H1 (cell line): ENCODE data around the gene CYB561D2. TPM values are rescaled to one million over a fixed set of nuclear protein-coding genes. Genes with fewer than 3 reads are reported as not detected.

Source experiments
- CTCF ChIA-PET: fragments of 300-600 bp; sonication (Branson Sonifier 250); formaldehyde crosslinking; loops from one replicate; lab custom pipeline; 2021; ENCODE audit not compliant: partially characterized antibody; lab: Charles Lee
- POLR2A ChIA-PET: fragments of 300-600 bp; sonication (Branson Sonifier 250); formaldehyde crosslinking; loops from one replicate; lab custom pipeline; 2021; ENCODE audit warnings: inconsistent platforms; ENCODE audit not compliant: partially characterized antibody; lab: Charles Lee
- DNase-seq, 2 experiments: peaks; one replicate each; pipeline versions ENCODE4 v3.0.0 to v3.0.0-alpha.2; 2010 to 2022; ENCODE audit warnings: low spot score in 2 of 2, low read depth in 1 of 2, mixed read lengths in 1 of 2
- FAIRE-seq: peaks from 2 replicates; lab custom pipeline; 2011; peaks lifted over from hg19 to GRCh38; lab: Jason Lieb, UNC
- H2AFZ ChIP-seq: 2 replicates; pipeline ENCODE4 v1.8.1; 2012; ENCODE audit warnings: low read length, inconsistent platforms
- H2AK5ac ChIP-seq: 2 replicates; pipeline ENCODE4 v1.6.1; 2013; ENCODE audit warnings: low read depth, low read length
- H2BK120ac ChIP-seq: replicated peaks from 2 replicates; pipeline ENCODE3; 2013; ENCODE audit warnings: low read depth, low read length, inconsistent platforms
- H2BK12ac ChIP-seq: 2 replicates; pipeline ENCODE4 v1.6.1; 2013; ENCODE audit warnings: low read depth, low read length
- H2BK15ac ChIP-seq: 2 replicates; pipeline ENCODE4 v1.6.1; 2013; ENCODE audit warnings: low read length
- H2BK20ac ChIP-seq: 2 replicates; pipeline ENCODE4 v1.6.1; 2013; ENCODE audit warnings: low read length
- H2BK5ac ChIP-seq: 2 replicates; pipeline ENCODE4 v1.6.1; 2013; ENCODE audit warnings: low read depth, low read length
- H3K14ac ChIP-seq: 2 replicates; pipeline ENCODE4 v1.6.1; 2013; ENCODE audit warnings: inconsistent platforms; ENCODE audit not compliant: insufficient read length
- H3K18ac ChIP-seq: 2 replicates; pipeline ENCODE4 v1.6.1; 2013; ENCODE audit warnings: low read length; ENCODE audit errors: extremely low read depth
- H3K23ac ChIP-seq: 2 replicates; pipeline ENCODE4 v1.6.1; 2013; ENCODE audit warnings: inconsistent platforms; ENCODE audit not compliant: insufficient read length
- H3K23me2 ChIP-seq: 2 replicates; pipeline ENCODE4 v1.6.1; 2013; ENCODE audit warnings: low read depth, low read length
- H3K27ac ChIP-seq: 2 replicates; pipeline ENCODE4 v1.6.1; 2011; ENCODE audit warnings: low read depth, low read length, inconsistent platforms
- H3K27me3 ChIP-seq, 4 experiments: replicated peaks in 1 of 4; 1 replicate in 1 of 4; 2 replicates in 3 of 4; pipeline versions ENCODE4 v1.6.1 to v1.8.1; 2011 to 2013; ENCODE audit warnings: low read length in 3 of 4, mild to moderate bottlenecking in 3 of 4, inconsistent platforms in 2 of 4, mixed read lengths in 2 of 4, moderate library complexity in 1 of 4; ENCODE audit not compliant: control insufficient read depth in 3 of 4, insufficient read depth in 3 of 4; ENCODE audit errors: extremely low read depth in 1 of 4
- H3K36me3 ChIP-seq, 4 experiments: 2 replicates each; pipeline versions ENCODE4 v1.6.1 to v1.8.1; 2011 to 2013; ENCODE audit warnings: mild to moderate bottlenecking in 4 of 4, low read length in 3 of 4, moderate library complexity in 2 of 4, control low read depth in 1 of 4, inconsistent platforms in 1 of 4; ENCODE audit not compliant: insufficient read depth in 4 of 4, control insufficient read depth in 2 of 4
- H3K4ac ChIP-seq: replicated peaks from 2 replicates; pipeline ENCODE3; 2013; ENCODE audit warnings: low read length, low read depth, mixed read lengths, inconsistent platforms; ENCODE audit not compliant: insufficient read length
- H3K4me1 ChIP-seq, 4 experiments: replicated peaks in 1 of 4; 1 replicate in 1 of 4; 2 replicates in 3 of 4; pipeline versions ENCODE4 v1.6.1 to v1.8.1; 2011 to 2013; ENCODE audit warnings: low read length in 3 of 4, inconsistent platforms in 2 of 4, mixed read lengths in 1 of 4; ENCODE audit not compliant: insufficient read depth in 4 of 4, control insufficient read depth in 3 of 4
- H3K4me2 ChIP-seq, 2 experiments: 2 replicates each; pipeline versions ENCODE4 v1.6.1 to v1.8.1; 2011 to 2013; ENCODE audit warnings: low read depth in 2 of 2, low read length in 2 of 2, control low read depth in 1 of 2, inconsistent platforms in 1 of 2, mild to moderate bottlenecking in 1 of 2; ENCODE audit not compliant: insufficient read depth in 1 of 2
- H3K4me3 ChIP-seq, 4 experiments: fragments of 200-600, 300-600 bp in 1 of 4; sonication (generic), shearing (Covaris generic), sonication (Bioruptor Twin) in 1 of 4; 2 replicates each; pipeline versions ENCODE4 v1.5.1 to v1.8.1; 2011 to 2016; ENCODE audit warnings: low read length in 4 of 4, low read depth in 3 of 4, control low read depth in 2 of 4, inconsistent platforms in 2 of 4, mild to moderate bottlenecking in 2 of 4, mixed read lengths in 1 of 4, moderate library complexity in 1 of 4; ENCODE audit not compliant: insufficient read depth in 2 of 4; ENCODE audit errors: extremely low read depth in 1 of 4
- H3K56ac ChIP-seq: replicated peaks from 2 replicates; pipeline ENCODE3; 2013; ENCODE audit warnings: low read depth, mild to moderate bottlenecking, mixed read lengths, low read length, inconsistent platforms; ENCODE audit not compliant: insufficient read length
- H3K79me1 ChIP-seq: 2 replicates; pipeline ENCODE4 v1.6.1; 2013; ENCODE audit warnings: low read depth, low read length, control low read depth
- H3K79me2 ChIP-seq, 2 experiments: 2 replicates each; pipeline versions ENCODE4 v1.6.1 to v1.8.1; 2012 to 2013; ENCODE audit warnings: low read length in 2 of 2, mild to moderate bottlenecking in 2 of 2, inconsistent platforms in 1 of 2; ENCODE audit not compliant: insufficient read depth in 2 of 2, control insufficient read depth in 1 of 2
- H3K9ac ChIP-seq, 4 experiments: replicated peaks in 1 of 4; 1 replicate in 1 of 4; 2 replicates in 3 of 4; pipeline versions ENCODE4 v1.6.1 to v1.8.1; 2011 to 2013; ENCODE audit warnings: low read depth in 3 of 4, low read length in 3 of 4, control low read depth in 2 of 4, mild to moderate bottlenecking in 2 of 4, moderate library complexity in 2 of 4, inconsistent platforms in 1 of 4; ENCODE audit errors: extremely low read depth in 1 of 4
- H3K9me3 ChIP-seq, 2 experiments: 2 replicates each; pipeline versions ENCODE4 v1.6.1 to v1.8.1; 2012 to 2013; ENCODE audit warnings: mild to moderate bottlenecking in 2 of 2, moderate library complexity in 2 of 2, control low read depth in 1 of 2, inconsistent platforms in 1 of 2, low read depth in 1 of 2, low read length in 1 of 2, mixed read lengths in 1 of 2; ENCODE audit not compliant: insufficient read depth in 2 of 2
- H4K20me1 ChIP-seq, 2 experiments: replicated peaks in 1 of 2; 2 replicates each; pipeline versions ENCODE3 to v1.8.1; 2011 to 2013; ENCODE audit warnings: inconsistent platforms in 2 of 2, low read length in 2 of 2, mild to moderate bottlenecking in 1 of 2; ENCODE audit not compliant: insufficient read depth in 2 of 2, control insufficient read depth in 1 of 2
- H4K5ac ChIP-seq: 2 replicates; pipeline ENCODE4 v1.6.1; 2013; ENCODE audit warnings: low read length, low read depth, mixed read lengths, inconsistent platforms; ENCODE audit not compliant: insufficient read length
- H4K8ac ChIP-seq: 2 replicates; pipeline ENCODE4 v1.8.0; 2013; ENCODE audit warnings: mild to moderate bottlenecking, moderate library complexity, low read length, inconsistent platforms; ENCODE audit not compliant: insufficient read depth; ENCODE audit errors: extremely low read depth
- H4K91ac ChIP-seq: replicated peaks from 2 replicates; pipeline ENCODE3; 2013; ENCODE audit warnings: low read length, mixed read lengths, inconsistent platforms; ENCODE audit not compliant: insufficient read length
- BRCA1 ChIP-seq: IDR thresholded peaks from 2 replicates; pipeline ENCODE4 v1.6.1; 2012; ENCODE audit warnings: low read depth, low read length, improper control_type of control experiment
- CTBP2 ChIP-seq: IDR thresholded peaks from 2 replicates; pipeline ENCODE4 v1.7.0; 2011; ENCODE audit warnings: borderline replicate concordance, mild to moderate bottlenecking, moderate library complexity, mixed read lengths, low read length; ENCODE audit not compliant: insufficient read depth, insufficient read length
- CTCF ChIP-seq, 3 experiments: IDR thresholded peaks; 1 replicate in 2 of 3; 2 replicates in 1 of 3; pipeline versions ENCODE4 v1.5.1 to v1.6.1; 2011; ENCODE audit warnings: low read length in 3 of 3, mild to moderate bottlenecking in 3 of 3, inconsistent platforms in 2 of 3, low read depth in 1 of 3, moderate library complexity in 1 of 3; ENCODE audit not compliant: insufficient read depth in 1 of 3; ENCODE audit errors: control extremely low read depth in 1 of 3
- HDAC2 ChIP-seq, 2 experiments: fragments of 300-600 bp in 1 of 2; sonication (generic) in 1 of 2; IDR thresholded peaks; 2 replicates each; pipeline ENCODE4 v1.6.1; 2011 to 2012; ENCODE audit warnings: low read depth in 2 of 2, low read length in 2 of 2, mild to moderate bottlenecking in 2 of 2, moderate library complexity in 2 of 2, borderline replicate concordance in 1 of 2, inconsistent platforms in 1 of 2
- HDAC6 ChIP-seq: IDR thresholded peaks from one replicate; pipeline ENCODE4 v1.7.1; 2012; ENCODE audit warnings: low read depth, mild to moderate bottlenecking, inconsistent platforms, low read length, moderate library complexity
- JUN ChIP-seq: IDR thresholded peaks from 2 replicates; pipeline ENCODE4 v1.6.1; 2011; ENCODE audit warnings: low read depth, mild to moderate bottlenecking, improper control_type of control experiment, low read length
- NANOG ChIP-seq: IDR thresholded peaks from 2 replicates; pipeline ENCODE4 v1.6.1; 2011; ENCODE audit warnings: low read length, low read depth, mild to moderate bottlenecking, inconsistent platforms; ENCODE audit not compliant: insufficient read depth, poor library complexity, severe bottlenecking
- RAD21 ChIP-seq, 2 experiments: IDR thresholded peaks in 1 of 2; conservative IDR thresholded peaks in 1 of 2; 2 replicates each; pipeline ENCODE4 v1.6.1; 2011; ENCODE audit warnings: low read depth in 2 of 2, low read length in 2 of 2, improper control_type of control experiment in 1 of 2, inconsistent platforms in 1 of 2, mild to moderate bottlenecking in 1 of 2, moderate library complexity in 1 of 2
- TCF12 ChIP-seq: IDR thresholded peaks from 2 replicates; pipeline ENCODE4 v1.6.1; 2011; ENCODE audit warnings: low read depth, mild to moderate bottlenecking, low read length
- WGBS, 2 experiments: shearing (Covaris generic) in 1 of 2; methylation state at CpG; one replicate each; pipeline versions ENCODE4 v1.1.6 to v1.1.7; 2013 to 2015; ENCODE audit warnings: low lambda C conversion rate in 2 of 2, mixed read lengths in 2 of 2, inconsistent platforms in 1 of 2, low coverage in 1 of 2, missing lambda C conversion rate in 1 of 2; ENCODE audit not compliant: insufficient replicate concordance in 2 of 2, insufficient coverage in 1 of 2, insufficient read length in 1 of 2; ENCODE audit errors: extremely low coverage in 1 of 2, missing lambda C conversion rate in 1 of 2; 5-methylcytosine and 5-hydroxymethylcytosine counted together
- polyA plus RNA-seq, 7 experiments: library from polyadenylated mRNA; depleted of rRNA in 3 of 7; stranded (reverse) in 5 of 7; unstranded in 2 of 7; fragments of >200 nt in 5 of 7; fragments of 200-250 nt in 2 of 7; gene quantifications; 1 replicate in 5 of 7; 2 replicates in 1 of 7; 4 replicates in 1 of 7; pipeline versions ENCODE4 v1.2.1 to v1.2.3, GENCODE V29; 2011 to 2013; ENCODE audit warnings: missing spikeins in 2 of 7, mixed read lengths in 2 of 7
- total RNA-seq: library from RNA; stranded (reverse); fragmentation: NEBNext Ultra II Directional; extraction: Animal tissue kit (Norgen Biotek cat#: 25700); gene quantifications from 2 replicates; pipeline ENCODE4 v1.2.1, GENCODE V29; 2021

Gene CYB561D2
- total and polyA plus RNA-seq, 2 of the 8 experiments (the other 6 are each of a cell fraction or from before 2014, with no cell fraction given): 9.8 to 34.0 TPM

GRCh38 chr3:50356553-50356952 is 5.9 kb downstream of the CYB561D2 start:
- peaks cover 0 to 16% (median 8%) of the 10 kb centered on the region in 4 experiments; a peak in 6 of 7 replicates for H3K4me1 ChIP-seq
- H2BK12ac ChIP-seq: no peak overlapping the region
- ChIA-PET POLR2A (interaction anchor here (1.0 to 2.0 kb wide), 6 partner anchors 8 to 63 kb away, joined by 3 to 8 read pairs (median 4); partner anchors contain the start of gene ZMYND10), CTCF (interaction anchor here (1.0 to 13.4 kb wide), 15 partner anchors 9 to 258 kb away, joined by 3 to 136 read pairs (median 6); partner anchors contain the start of gene ZMYND10)
- H3K27me3 ChIP-seq: no peaks in the 10 kb centered on the region
- peak overlapping the region in 1 of 4 experiments; percentile 44; a peak in 1 of 7 replicates for H3K9ac ChIP-seq
- peak overlapping the region in 1 of 4 experiments; percentile 8; a peak in 1 of 8 replicates for H3K4me3 ChIP-seq
- no peak overlapping the region for H4K8ac ChIP-seq
- H3K36me3 ChIP-seq: peaks cover 3 to 10% (median 5%) of the 10 kb centered on the region in 4 experiments; a peak in 5 of 8 replicates
- FAIRE-seq: no peak
- H2BK15ac ChIP-seq: no peak overlapping the region
- peaks cover 9 to 22% of the 10 kb centered on the region in 2 experiments for H4K20me1 ChIP-seq
- H4K91ac ChIP-seq: no peak overlapping the region
- no peak overlapping the region for H2BK20ac ChIP-seq
- no peak overlapping the region for H3K23ac ChIP-seq
- H2BK5ac ChIP-seq: no peak overlapping the region
- H3K56ac ChIP-seq: no peak overlapping the region
- no peak overlapping the region for H2AK5ac ChIP-seq
- H4K5ac ChIP-seq: no peak overlapping the region
- peaks cover 10% of the 10 kb centered on the region; the same call in 1 of the 2 replicates for H3K23me2 ChIP-seq
- H2AFZ ChIP-seq: no peak overlapping the region
- 91% methylated on average over 5 of the region's 5 CpGs; no CpG with 5 or more reads in 1 of the 2 experiments for WGBS, 2 experiments
- peaks cover 16% of the 10 kb centered on the region for H3K79me1 ChIP-seq
- H2BK120ac ChIP-seq: no peak overlapping the region
- no peak overlapping the region for H3K4ac ChIP-seq
- no peaks in the 10 kb centered on the region for H3K9me3 ChIP-seq
- H3K14ac ChIP-seq: no peak overlapping the region
- peaks cover 0 to 26% of the 10 kb centered on the region in 2 experiments; a peak in 2 of 4 replicates for H3K79me2 ChIP-seq
- no peak overlapping the region for H3K18ac ChIP-seq
- no peak overlapping the region for H3K27ac ChIP-seq
- DNase-seq: peak in 1 of 2 experiments; percentile 43
- H3K4me2 ChIP-seq: peak overlapping the region in 1 of 2 experiments; percentile 72; a peak in 1 of 4 replicates
- TF ChIP-seq BRCA1: no peak
- TF ChIP-seq NANOG: no peak
- no peak for TF ChIP-seq CTBP2
- TF ChIP-seq HDAC2 (IDR thresholded peaks at IDR 0.05; ENCODE audit: borderline replicate concordance in 1 of 2, low read depth in 2 of 2, low read length in 2 of 2): no peak
- no peak for TF ChIP-seq JUN
- no peak for TF ChIP-seq CTCF (IDR thresholded peaks at IDR 0.05; ENCODE audit: control extremely low read depth in 1 of 3, insufficient read depth in 1 of 3, low read depth in 1 of 3, low read length in 3 of 3)
- no peak for TF ChIP-seq TCF12
- no peak for TF ChIP-seq HDAC6
- TF ChIP-seq RAD21 (IDR thresholded peaks at IDR 0.05 in 1 of 2, conservative IDR thresholded peaks at IDR 0.05 in 1 of 2; ENCODE audit: low read depth in 2 of 2, low read length in 2 of 2): no peak
